HEK293 (cell line): Measurements from ENCODE around the gene SPACDR.

Experiments
- CTCF ChIA-PET: fragments of 350-600 bp; formaldehyde crosslinking; extraction: SDS; loops from one replicate; lab custom pipeline; 2021; ENCODE audit warnings: antibody characterized with exemption; lab: Yijun Ruan, JAX
- POLR2A ChIA-PET: fragments of 300-600 bp; formaldehyde crosslinking; extraction: SDS; loops from one replicate; lab custom pipeline; 2020; ENCODE audit warnings: antibody characterized with exemption, inconsistent platforms; lab: Yijun Ruan, JAX
- H3K27ac ChIP-seq: fragments of 200-500 bp; sonication (Bioruptor generic); 2 replicates; pipeline ENCODE4 v1.5.1; 2014; ENCODE audit warnings: low read depth, low read length, control low read depth, inconsistent platforms; ENCODE audit errors: extremely low read depth
- H3K36me3 ChIP-seq, 2 experiments: fragments of 200-500 bp in 1 of 2; sonication (Bioruptor generic) in 1 of 2; 1 replicate in 1 of 2; 2 replicates in 1 of 2; pipeline ENCODE4 v1.5.1; 2014 to 2017; ENCODE audit warnings: inconsistent platforms in 2 of 2, low read length in 2 of 2; ENCODE audit not compliant: control insufficient read depth in 2 of 2, insufficient read depth in 1 of 2
- H3K4me1 ChIP-seq: fragments of 200-500 bp; sonication (Bioruptor generic); 2 replicates; pipeline ENCODE4 v1.5.1; 2014; ENCODE audit warnings: mild to moderate bottlenecking, low read length, inconsistent platforms; ENCODE audit not compliant: control insufficient read depth, insufficient read depth
- H3K4me3 ChIP-seq: 2 replicates; pipeline ENCODE4 v1.5.1; 2011; ENCODE audit warnings: low read depth, mild to moderate bottlenecking, control low read depth, low read length, moderate library complexity
- H3K9me3 ChIP-seq: fragments of 200-500 bp; sonication (Bioruptor generic); 2 replicates; pipeline ENCODE4 v1.5.1; 2014; ENCODE audit warnings: low read depth, low read length, inconsistent platforms; ENCODE audit not compliant: control insufficient read depth, insufficient read depth
- BCL6B ChIP-seq: fragments of 450-650 bp; formaldehyde crosslinking; IDR thresholded peaks from 2 replicates; pipeline ENCODE4 v1.5.1; 2017; ENCODE audit warnings: missing biosample characterization, missing genetic modification characterization
- EGR2 ChIP-seq: fragments of 450-650 bp; formaldehyde crosslinking; IDR thresholded peaks from 2 replicates; pipeline ENCODE4 v1.5.1; 2016; ENCODE audit warnings: low read depth, missing biosample characterization, missing genetic modification characterization
- IKZF3 ChIP-seq: fragments of 450-650 bp; IDR thresholded peaks from 2 replicates; pipeline ENCODE4 v1.5.0; 2018; ENCODE audit warnings: missing biosample characterization, mild to moderate bottlenecking, missing genetic modification characterization, moderate library complexity
- SP7 ChIP-seq: fragments of 450-650 bp; formaldehyde crosslinking; IDR thresholded peaks from 2 replicates; pipeline ENCODE4 v1.5.1; 2016; ENCODE audit warnings: missing biosample characterization, missing genetic modification characterization
- ZIC2 ChIP-seq: fragments of 450-650 bp; formaldehyde crosslinking; IDR thresholded peaks from 2 replicates; pipeline ENCODE4 v1.5.1; 2016; ENCODE audit warnings: missing biosample characterization, missing genetic modification characterization
- ZNF112 ChIP-seq: fragments of 450-650 bp; formaldehyde crosslinking; IDR thresholded peaks from 2 replicates; pipeline ENCODE4 v1.5.0; 2017; ENCODE audit warnings: missing biosample characterization, missing genetic modification characterization
- ZNF121 ChIP-seq: fragments of 450-650 bp; formaldehyde crosslinking; IDR thresholded peaks from 2 replicates; pipeline ENCODE4 v1.5.1; 2016; ENCODE audit warnings: missing biosample characterization, missing genetic modification characterization
- ZNF148 ChIP-seq: fragments of 450-650 bp; formaldehyde crosslinking; IDR thresholded peaks from 2 replicates; pipeline ENCODE4 v1.5.0; 2017; ENCODE audit warnings: missing biosample characterization, missing genetic modification characterization, borderline replicate concordance
- ZNF155 ChIP-seq: fragments of 450-650 bp; formaldehyde crosslinking; IDR thresholded peaks from 2 replicates; pipeline ENCODE4 v1.5.1; 2016; ENCODE audit warnings: missing biosample characterization, missing genetic modification characterization
- ZNF239 ChIP-seq: fragments of 450-650 bp; formaldehyde crosslinking; IDR thresholded peaks from 2 replicates; pipeline ENCODE4 v1.5.1; 2016; ENCODE audit warnings: missing biosample characterization, missing genetic modification characterization
- ZNF274 ChIP-seq, 2 experiments: fragments of 200-500 bp in 1 of 2; fragments of 450-650 bp in 1 of 2; sonication (Bioruptor generic) in 1 of 2; formaldehyde crosslinking in 1 of 2; IDR thresholded peaks; 2 replicates each; pipeline versions ENCODE4 v1.5.1 to v1.6.1; 2014 to 2016; ENCODE audit warnings: borderline replicate concordance in 1 of 2, inconsistent platforms in 1 of 2, low read length in 1 of 2, missing biosample characterization in 1 of 2, missing genetic modification characterization in 1 of 2
- ZNF366 ChIP-seq: fragments of 450-650 bp; formaldehyde crosslinking; conservative IDR thresholded peaks from 2 replicates; pipeline ENCODE4 v1.5.1; 2016; ENCODE audit warnings: missing biosample characterization, missing genetic modification characterization
- ZNF510 ChIP-seq: fragments of 450-650 bp; formaldehyde crosslinking; IDR thresholded peaks from 2 replicates; pipeline ENCODE4 v1.5.1; 2018; ENCODE audit warnings: mild to moderate bottlenecking, missing genetic modification characterization, missing biosample characterization; ENCODE audit not compliant: insufficient replicate concordance
- ZNF654 ChIP-seq: fragments of 450-650 bp; formaldehyde crosslinking; IDR thresholded peaks from 2 replicates; pipeline ENCODE4 v1.5.1; 2016; ENCODE audit warnings: low read depth, missing biosample characterization, missing genetic modification characterization
- ZSCAN30 ChIP-seq: fragments of 450-650 bp; IDR thresholded peaks from 2 replicates; pipeline ENCODE4 v1.5.1; 2018; ENCODE audit warnings: missing biosample characterization, mild to moderate bottlenecking, missing genetic modification characterization, moderate library complexity
- ZXDB ChIP-seq: fragments of 450-650 bp; formaldehyde crosslinking; IDR thresholded peaks from 2 replicates; pipeline ENCODE4 v1.5.1; 2016; ENCODE audit warnings: missing biosample characterization, missing genetic modification characterization
- TF ChIP-seq, protein P1 (sequence below): IDR thresholded peaks from 2 replicates; pipeline ENCODE4 v1.6.1; 2011; ENCODE audit warnings: mild to moderate bottlenecking, low read depth, low read length, borderline replicate concordance
- TF ChIP-seq, protein P2 (sequence below): fragments of 450-650 bp; formaldehyde crosslinking; IDR thresholded peaks from 2 replicates; pipeline ENCODE4 v1.5.1; 2017; ENCODE audit warnings: missing biosample characterization, missing genetic modification characterization

SPACDR gene

GRCh38 chr7:100465702-100466311 is 1.7 kb upstream of the SPACDR start (continued):
- TF ChIP-seq ZNF510 (tag by site-specific recombination) (no peak), EGR2 (0 out of 2 replicates have a peak, but pooled peaks have one; percentile 14), IKZF3 (tag by site-specific recombination) (peak; percentile 48; the same call in 1 of the 2 replicates), SP7 (tag by site-specific recombination) (0 out of 2 replicates have a peak, but pooled peaks have one; percentile 19), ZNF654 (tag by site-specific recombination) (peak; percentile 60), ZIC2 (peak; percentile 73), ZNF274 (IDR thresholded peaks at IDR 0.05; ENCODE audit: low read length) (no peak), ZNF274 (tag by site-specific recombination; IDR thresholded peaks at IDR 0.05; ENCODE audit: borderline replicate concordance) (no peak)
- TF ChIP-seq, protein P1, sequence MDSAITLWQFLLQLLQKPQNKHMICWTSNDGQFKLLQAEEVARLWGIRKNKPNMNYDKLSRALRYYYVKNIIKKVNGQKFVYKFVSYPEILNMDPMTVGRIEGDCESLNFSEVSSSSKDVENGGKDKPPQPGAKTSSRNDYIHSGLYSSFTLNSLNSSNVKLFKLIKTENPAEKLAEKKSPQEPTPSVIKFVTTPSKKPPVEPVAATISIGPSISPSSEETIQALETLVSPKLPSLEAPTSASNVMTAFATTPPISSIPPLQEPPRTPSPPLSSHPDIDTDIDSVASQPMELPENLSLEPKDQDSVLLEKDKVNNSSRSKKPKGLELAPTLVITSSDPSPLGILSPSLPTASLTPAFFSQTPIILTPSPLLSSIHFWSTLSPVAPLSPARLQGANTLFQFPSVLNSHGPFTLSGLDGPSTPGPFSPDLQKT: no peak
- TF ChIP-seq, all 188 proteins: peak for 21

GRCh38 chr7:100465299-100465698 is 1.2 kb upstream of the SPACDR start:
- Histone ChIP-seq H3K36me3 (peaks cover 2 to 13% of the 10 kb centered on the region in 2 experiments; a peak in 2 of 3 replicates), H3K9me3 (no peaks in the 10 kb centered on the region), H3K4me1 (no peaks in the 10 kb centered on the region), H3K27ac (no peak overlapping the region), H3K4me3 (no peak overlapping the region)
- no peak for TF ChIP-seq ZNF121 (tag by site-specific recombination)
- no peak for TF ChIP-seq ZNF239 (tag by site-specific recombination)
- TF ChIP-seq ZNF155 (tag by site-specific recombination): no peak
- no peak for TF ChIP-seq ZXDB (tag by site-specific recombination)
- TF ChIP-seq ZNF112 (tag by site-specific recombination): no peak
- TF ChIP-seq, protein P2, sequence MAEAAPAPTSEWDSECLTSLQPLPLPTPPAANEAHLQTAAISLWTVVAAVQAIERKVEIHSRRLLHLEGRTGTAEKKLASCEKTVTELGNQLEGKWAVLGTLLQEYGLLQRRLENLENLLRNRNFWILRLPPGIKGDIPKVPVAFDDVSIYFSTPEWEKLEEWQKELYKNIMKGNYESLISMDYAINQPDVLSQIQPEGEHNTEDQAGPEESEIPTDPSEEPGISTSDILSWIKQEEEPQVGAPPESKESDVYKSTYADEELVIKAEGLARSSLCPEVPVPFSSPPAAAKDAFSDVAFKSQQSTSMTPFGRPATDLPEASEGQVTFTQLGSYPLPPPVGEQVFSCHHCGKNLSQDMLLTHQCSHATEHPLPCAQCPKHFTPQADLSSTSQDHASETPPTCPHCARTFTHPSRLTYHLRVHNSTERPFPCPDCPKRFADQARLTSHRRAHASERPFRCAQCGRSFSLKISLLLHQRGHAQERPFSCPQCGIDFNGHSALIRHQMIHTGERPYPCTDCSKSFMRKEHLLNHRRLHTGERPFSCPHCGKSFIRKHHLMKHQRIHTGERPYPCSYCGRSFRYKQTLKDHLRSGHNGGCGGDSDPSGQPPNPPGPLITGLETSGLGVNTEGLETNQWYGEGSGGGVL (tag by site-specific recombination): no peak
- TF ChIP-seq BCL6B (tag by site-specific recombination): no peak
- ChIA-PET CTCF (interaction anchor here (0.6 to 6.7 kb wide), 16 partner anchors 7 to 608 kb away, joined by 3 to 85 read pairs (median 4); partner anchors contain the start of genes NYAP1 and TSC22D4), POLR2A (interaction anchor here (0.7 to 1.7 kb wide), 6 partner anchors 10 to 120 kb away, joined by 3 to 10 read pairs (median 3); partner anchors contain the start of genes FBXO24, LRCH4 and ZCWPW1)

GRCh38 chr7:100464791-100465190 is 731 bp upstream of the SPACDR start:
- ChIA-PET POLR2A (interaction anchor here (1.2 to 1.7 kb wide), 4 partner anchors 10 to 121 kb away, joined by 3 to 10 read pairs (median 4); partner anchors contain the start of genes FBXO24, LRCH4 and ZCWPW1), CTCF (interaction anchor here (0.7 to 6.7 kb wide), 11 partner anchors 9 to 387 kb away, joined by 3 to 85 read pairs (median 4); partner anchors contain the start of genes NYAP1 and TSC22D4)
- H3K4me3 ChIP-seq: no peak overlapping the region
- H3K27ac ChIP-seq: no peak overlapping the region
- peaks cover 0 to 13% of the 10 kb centered on the region in 2 experiments; a peak in 2 of 3 replicates for H3K36me3 ChIP-seq
- no peaks in the 10 kb centered on the region for H3K9me3 ChIP-seq
- no peaks in the 10 kb centered on the region for H3K4me1 ChIP-seq
- TF ChIP-seq ZNF148 (tag by site-specific recombination) (no peak), ZSCAN30 (tag by site-specific recombination) (no peak), ZNF366 (tag by site-specific recombination) (peak; percentile 95)
